H1 (cell line): Measurements from ENCODE around the gene RAB1B. TPM values are rescaled to one million over a fixed set of nuclear protein-coding genes. Genes with fewer than 3 reads are reported as not detected.
A peak's percentile ranks its signal among the peaks of the same experiment; 100 is the strongest.

Source experiments
- CTCF ChIA-PET: fragments of 300-600 bp; sonication (Branson Sonifier 250); formaldehyde crosslinking; loops from one replicate; lab custom pipeline; 2021; ENCODE audit not compliant: partially characterized antibody; lab: Charles Lee
- POLR2A ChIA-PET: fragments of 300-600 bp; sonication (Branson Sonifier 250); formaldehyde crosslinking; loops from one replicate; lab custom pipeline; 2021; ENCODE audit warnings: inconsistent platforms; ENCODE audit not compliant: partially characterized antibody; lab: Charles Lee
- DNase-seq, 2 experiments: peaks; one replicate each; pipeline versions ENCODE4 v3.0.0 to v3.0.0-alpha.2; 2010 to 2022; ENCODE audit warnings: low spot score in 2 of 2, low read depth in 1 of 2, mixed read lengths in 1 of 2
- FAIRE-seq: peaks from 2 replicates; lab custom pipeline; 2011; peaks lifted over from hg19 to GRCh38; lab: Jason Lieb, UNC
- H2AFZ ChIP-seq: 2 replicates; pipeline ENCODE4 v1.8.1; 2012; ENCODE audit warnings: low read length, inconsistent platforms
- H2AK5ac ChIP-seq: 2 replicates; pipeline ENCODE4 v1.6.1; 2013; ENCODE audit warnings: low read depth, low read length
- H2BK120ac ChIP-seq: replicated peaks from 2 replicates; pipeline ENCODE3; 2013; ENCODE audit warnings: low read depth, low read length, inconsistent platforms
- H2BK12ac ChIP-seq: 2 replicates; pipeline ENCODE4 v1.6.1; 2013; ENCODE audit warnings: low read depth, low read length
- H2BK15ac ChIP-seq: 2 replicates; pipeline ENCODE4 v1.6.1; 2013; ENCODE audit warnings: low read length
- H2BK20ac ChIP-seq: 2 replicates; pipeline ENCODE4 v1.6.1; 2013; ENCODE audit warnings: low read length
- H2BK5ac ChIP-seq: 2 replicates; pipeline ENCODE4 v1.6.1; 2013; ENCODE audit warnings: low read depth, low read length
- H3K14ac ChIP-seq: 2 replicates; pipeline ENCODE4 v1.6.1; 2013; ENCODE audit warnings: inconsistent platforms; ENCODE audit not compliant: insufficient read length
- H3K18ac ChIP-seq: 2 replicates; pipeline ENCODE4 v1.6.1; 2013; ENCODE audit warnings: low read length; ENCODE audit errors: extremely low read depth
- H3K23ac ChIP-seq: 2 replicates; pipeline ENCODE4 v1.6.1; 2013; ENCODE audit warnings: inconsistent platforms; ENCODE audit not compliant: insufficient read length
- H3K23me2 ChIP-seq: 2 replicates; pipeline ENCODE4 v1.6.1; 2013; ENCODE audit warnings: low read depth, low read length
- H3K27ac ChIP-seq: 2 replicates; pipeline ENCODE4 v1.6.1; 2011; ENCODE audit warnings: low read depth, low read length, inconsistent platforms
- H3K27me3 ChIP-seq, 4 experiments: replicated peaks in 1 of 4; 1 replicate in 1 of 4; 2 replicates in 3 of 4; pipeline versions ENCODE4 v1.6.1 to v1.8.1; 2011 to 2013; ENCODE audit warnings: low read length in 3 of 4, mild to moderate bottlenecking in 3 of 4, inconsistent platforms in 2 of 4, mixed read lengths in 2 of 4, moderate library complexity in 1 of 4; ENCODE audit not compliant: control insufficient read depth in 3 of 4, insufficient read depth in 3 of 4; ENCODE audit errors: extremely low read depth in 1 of 4
- H3K36me3 ChIP-seq, 4 experiments: 2 replicates each; pipeline versions ENCODE4 v1.6.1 to v1.8.1; 2011 to 2013; ENCODE audit warnings: mild to moderate bottlenecking in 4 of 4, low read length in 3 of 4, moderate library complexity in 2 of 4, control low read depth in 1 of 4, inconsistent platforms in 1 of 4; ENCODE audit not compliant: insufficient read depth in 4 of 4, control insufficient read depth in 2 of 4
- H3K4ac ChIP-seq: replicated peaks from 2 replicates; pipeline ENCODE3; 2013; ENCODE audit warnings: low read length, low read depth, mixed read lengths, inconsistent platforms; ENCODE audit not compliant: insufficient read length
- H3K4me1 ChIP-seq, 4 experiments: replicated peaks in 1 of 4; 1 replicate in 1 of 4; 2 replicates in 3 of 4; pipeline versions ENCODE4 v1.6.1 to v1.8.1; 2011 to 2013; ENCODE audit warnings: low read length in 3 of 4, inconsistent platforms in 2 of 4, mixed read lengths in 1 of 4; ENCODE audit not compliant: insufficient read depth in 4 of 4, control insufficient read depth in 3 of 4
- H3K4me2 ChIP-seq, 2 experiments: 2 replicates each; pipeline versions ENCODE4 v1.6.1 to v1.8.1; 2011 to 2013; ENCODE audit warnings: low read depth in 2 of 2, low read length in 2 of 2, control low read depth in 1 of 2, inconsistent platforms in 1 of 2, mild to moderate bottlenecking in 1 of 2; ENCODE audit not compliant: insufficient read depth in 1 of 2
- H3K4me3 ChIP-seq, 4 experiments: fragments of 200-600, 300-600 bp in 1 of 4; sonication (generic), shearing (Covaris generic), sonication (Bioruptor Twin) in 1 of 4; 2 replicates each; pipeline versions ENCODE4 v1.5.1 to v1.8.1; 2011 to 2016; ENCODE audit warnings: low read length in 4 of 4, low read depth in 3 of 4, control low read depth in 2 of 4, inconsistent platforms in 2 of 4, mild to moderate bottlenecking in 2 of 4, mixed read lengths in 1 of 4, moderate library complexity in 1 of 4; ENCODE audit not compliant: insufficient read depth in 2 of 4; ENCODE audit errors: extremely low read depth in 1 of 4
- H3K56ac ChIP-seq: replicated peaks from 2 replicates; pipeline ENCODE3; 2013; ENCODE audit warnings: low read depth, mild to moderate bottlenecking, mixed read lengths, low read length, inconsistent platforms; ENCODE audit not compliant: insufficient read length
- H3K79me1 ChIP-seq: 2 replicates; pipeline ENCODE4 v1.6.1; 2013; ENCODE audit warnings: low read depth, low read length, control low read depth
- H3K79me2 ChIP-seq, 2 experiments: 2 replicates each; pipeline versions ENCODE4 v1.6.1 to v1.8.1; 2012 to 2013; ENCODE audit warnings: low read length in 2 of 2, mild to moderate bottlenecking in 2 of 2, inconsistent platforms in 1 of 2; ENCODE audit not compliant: insufficient read depth in 2 of 2, control insufficient read depth in 1 of 2
- H3K9ac ChIP-seq, 4 experiments: replicated peaks in 1 of 4; 1 replicate in 1 of 4; 2 replicates in 3 of 4; pipeline versions ENCODE4 v1.6.1 to v1.8.1; 2011 to 2013; ENCODE audit warnings: low read depth in 3 of 4, low read length in 3 of 4, control low read depth in 2 of 4, mild to moderate bottlenecking in 2 of 4, moderate library complexity in 2 of 4, inconsistent platforms in 1 of 4; ENCODE audit errors: extremely low read depth in 1 of 4
- H3K9me3 ChIP-seq, 2 experiments: 2 replicates each; pipeline versions ENCODE4 v1.6.1 to v1.8.1; 2012 to 2013; ENCODE audit warnings: mild to moderate bottlenecking in 2 of 2, moderate library complexity in 2 of 2, control low read depth in 1 of 2, inconsistent platforms in 1 of 2, low read depth in 1 of 2, low read length in 1 of 2, mixed read lengths in 1 of 2; ENCODE audit not compliant: insufficient read depth in 2 of 2
- H4K20me1 ChIP-seq, 2 experiments: replicated peaks in 1 of 2; 2 replicates each; pipeline versions ENCODE3 to v1.8.1; 2011 to 2013; ENCODE audit warnings: inconsistent platforms in 2 of 2, low read length in 2 of 2, mild to moderate bottlenecking in 1 of 2; ENCODE audit not compliant: insufficient read depth in 2 of 2, control insufficient read depth in 1 of 2
- H4K5ac ChIP-seq: 2 replicates; pipeline ENCODE4 v1.6.1; 2013; ENCODE audit warnings: low read length, low read depth, mixed read lengths, inconsistent platforms; ENCODE audit not compliant: insufficient read length
- H4K8ac ChIP-seq: 2 replicates; pipeline ENCODE4 v1.8.0; 2013; ENCODE audit warnings: mild to moderate bottlenecking, moderate library complexity, low read length, inconsistent platforms; ENCODE audit not compliant: insufficient read depth; ENCODE audit errors: extremely low read depth
- H4K91ac ChIP-seq: replicated peaks from 2 replicates; pipeline ENCODE3; 2013; ENCODE audit warnings: low read length, mixed read lengths, inconsistent platforms; ENCODE audit not compliant: insufficient read length
- CHD1 ChIP-seq: IDR thresholded peaks from 2 replicates; pipeline ENCODE4 v1.6.1; 2012; ENCODE audit warnings: low read depth, low read length, improper control_type of control experiment
- RFX5 ChIP-seq: IDR thresholded peaks from 2 replicates; pipeline ENCODE4 v1.6.1; 2011; ENCODE audit warnings: low read depth, low read length, improper control_type of control experiment, borderline replicate concordance
- SUZ12 ChIP-seq: fragments of 200-600 bp; sonication (generic); IDR thresholded peaks from 2 replicates; pipeline ENCODE4 v1.6.1; 2012; ENCODE audit warnings: mild to moderate bottlenecking, inconsistent platforms, low read length, moderate library complexity, mixed read lengths
- WGBS, 2 experiments: shearing (Covaris generic) in 1 of 2; methylation state at CpG; one replicate each; pipeline versions ENCODE4 v1.1.6 to v1.1.7; 2013 to 2015; ENCODE audit warnings: low lambda C conversion rate in 2 of 2, mixed read lengths in 2 of 2, inconsistent platforms in 1 of 2, low coverage in 1 of 2, missing lambda C conversion rate in 1 of 2; ENCODE audit not compliant: insufficient replicate concordance in 2 of 2, insufficient coverage in 1 of 2, insufficient read length in 1 of 2; ENCODE audit errors: extremely low coverage in 1 of 2, missing lambda C conversion rate in 1 of 2; 5-methylcytosine and 5-hydroxymethylcytosine counted together
- polyA plus RNA-seq, 7 experiments: library from polyadenylated mRNA; depleted of rRNA in 3 of 7; stranded (reverse) in 5 of 7; unstranded in 2 of 7; fragments of >200 nt in 5 of 7; fragments of 200-250 nt in 2 of 7; gene quantifications; 1 replicate in 5 of 7; 2 replicates in 1 of 7; 4 replicates in 1 of 7; pipeline versions ENCODE4 v1.2.1 to v1.2.3, GENCODE V29; 2011 to 2013; ENCODE audit warnings: missing spikeins in 2 of 7, mixed read lengths in 2 of 7
- total RNA-seq: library from RNA; stranded (reverse); fragmentation: NEBNext Ultra II Directional; extraction: Animal tissue kit (Norgen Biotek cat#: 25700); gene quantifications from 2 replicates; pipeline ENCODE4 v1.2.1, GENCODE V29; 2021
- TF ChIP-seq, protein P1 (sequence below): IDR thresholded peaks from 2 replicates; pipeline ENCODE4 v1.6.1; 2011; ENCODE audit warnings: low read depth, mild to moderate bottlenecking, low read length; ENCODE audit not compliant: insufficient read depth

RAB1B gene
- total and polyA plus RNA-seq, 2 of the 8 experiments (the other 6 are each of a cell fraction or from before 2014, with no cell fraction given) = 100 to 217 TPM

DNA sequence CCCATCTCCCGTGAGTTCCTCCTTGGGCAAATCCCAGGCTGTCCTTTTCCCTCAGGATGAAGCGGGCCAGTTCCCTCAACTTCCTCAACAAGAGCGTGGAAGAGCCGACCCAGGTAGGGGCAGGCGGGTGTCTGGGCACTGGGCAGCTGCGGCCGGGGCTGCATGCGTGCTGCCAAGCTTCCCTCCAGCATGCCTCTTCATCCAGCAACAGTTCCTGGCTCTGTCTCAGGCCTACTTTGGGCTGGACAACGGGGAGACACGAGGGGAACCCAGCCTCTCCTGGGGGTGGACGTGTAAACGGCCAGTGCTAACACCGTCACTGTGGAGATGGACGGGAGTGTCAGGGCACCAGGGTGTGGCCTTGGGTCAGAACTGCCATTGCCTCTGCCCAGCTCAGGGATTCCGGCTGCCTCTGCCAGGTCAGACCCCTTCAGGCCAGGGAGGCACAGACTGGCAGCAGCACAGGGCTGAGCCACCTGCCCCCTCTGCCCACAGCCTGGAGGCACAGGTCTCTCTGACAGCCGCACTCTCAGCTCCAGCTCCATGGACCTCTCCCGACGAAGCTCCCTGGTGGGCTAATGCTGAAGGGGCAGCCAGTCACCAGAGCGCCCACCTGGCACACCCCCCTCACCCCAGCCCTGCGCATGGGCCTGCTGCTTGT is 1.9 kb upstream of the RAB1B start:
- no peak overlapping the region for H3K18ac ChIP-seq
- H2BK15ac ChIP-seq = peak overlapping the region; percentile 61; the same call in 1 of the 2 replicates
- H3K23ac ChIP-seq = no peak overlapping the region
- no peak overlapping the region for H2BK120ac ChIP-seq
- H4K20me1 ChIP-seq = peaks cover 5 to 17% of the 10 kb centered on the region in 2 experiments
- H3K4me1 ChIP-seq = peaks cover 0 to 5% (median 3%) of the 10 kb centered on the region in 4 experiments; a peak in 5 of 7 replicates
- no peak overlapping the region for H2AFZ ChIP-seq
- H4K5ac ChIP-seq = no peak overlapping the region
- peaks cover 13 to 26% (median 18%) of the 10 kb centered on the region in 4 experiments; a peak in 7 of 8 replicates for H3K36me3 ChIP-seq
- H3K23me2 ChIP-seq = peaks cover 9% of the 10 kb centered on the region
- H3K9me3 ChIP-seq = no peaks in the 10 kb centered on the region
- peaks cover 6% of the 10 kb centered on the region; the same call in 1 of the 2 replicates for H3K79me1 ChIP-seq
- WGBS, 2 experiments = 87% methylated on average over 14 of the region's 20 CpGs; no CpG with 5 or more reads in 1 of the 2 experiments
- peak overlapping the region; percentile 88 to 96 for H3K4me2 ChIP-seq
- POLR2A ChIA-PET = interaction anchor here (1.2 to 9.0 kb wide), 3 partner anchors 14 to 28 kb away, joined by 3 to 125 read pairs (median 28); partner anchors contain the start of genes CNIH2 and YIF1A
- H4K91ac ChIP-seq = no peak overlapping the region
- H3K14ac ChIP-seq = no peak overlapping the region
- CTCF ChIA-PET = interaction anchor here (0.6 to 2.3 kb wide), 17 partner anchors 8 to 198 kb away, joined by 3 to 12 read pairs (median 4); partner anchors contain the start of gene YIF1A
- peak overlapping the region; percentile 57 to 91 (median 72); a peak in 5 of 8 replicates for H3K4me3 ChIP-seq
- H3K4ac ChIP-seq = no peak overlapping the region
- 0 out of 2 replicates have a peak overlapping the region, but pooled peaks have one; percentile 44 for H2BK5ac ChIP-seq
- H2BK12ac ChIP-seq = peak overlapping the region; percentile 33; the same call in 1 of the 2 replicates
- H2AK5ac ChIP-seq = no peak overlapping the region
- no peak overlapping the region for H2BK20ac ChIP-seq
- 0 out of 2 replicates have a peak overlapping the region, but pooled peaks have one; percentile 51 for H4K8ac ChIP-seq
- FAIRE-seq (no peak), DNase-seq (no peak)
- H3K79me2 ChIP-seq = peaks cover 0 to 13% of the 10 kb centered on the region in 2 experiments; a peak in 2 of 4 replicates
- no peak overlapping the region for H3K9ac ChIP-seq
- H3K27me3 ChIP-seq = no peaks in the 10 kb centered on the region
- H3K27ac ChIP-seq = no peak overlapping the region
- no peak overlapping the region for H3K56ac ChIP-seq
- TF ChIP-seq, protein P1, sequence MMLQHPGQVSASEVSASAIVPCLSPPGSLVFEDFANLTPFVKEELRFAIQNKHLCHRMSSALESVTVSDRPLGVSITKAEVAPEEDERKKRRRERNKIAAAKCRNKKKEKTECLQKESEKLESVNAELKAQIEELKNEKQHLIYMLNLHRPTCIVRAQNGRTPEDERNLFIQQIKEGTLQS = no peak
- TF ChIP-seq CHD1 (no peak), SUZ12 (no peak), RFX5 (no peak)
